Measurements from ENCODE around the gene PRM3. TPM values are rescaled to one million over a fixed set of nuclear protein-coding genes. Genes with fewer than 3 reads are reported as not detected.

PRM3 gene
- polyA plus RNA-seq, 1 donor from 2014 or later: not detected

DNA sequence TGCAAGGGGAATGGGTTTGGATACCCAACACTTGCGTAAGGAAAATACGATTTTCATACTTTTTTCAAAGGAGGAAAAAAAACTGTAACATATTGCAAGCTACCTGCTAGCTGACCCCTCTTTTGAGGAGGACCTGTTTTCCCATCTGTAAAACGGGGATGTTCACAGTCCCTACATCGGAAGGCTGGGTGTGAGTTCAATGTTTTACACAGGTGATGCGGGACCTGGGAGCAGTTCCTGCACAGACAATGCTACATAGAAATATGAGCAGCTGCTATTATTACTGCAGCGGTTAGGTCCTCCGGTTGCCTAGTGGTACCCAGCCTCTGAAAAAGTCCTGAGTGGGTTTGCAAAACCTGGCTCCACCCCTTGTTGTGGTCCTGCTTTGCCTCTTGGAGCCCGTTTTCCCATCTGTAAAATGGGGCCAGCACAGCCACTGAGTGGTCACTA is 20.9 kb downstream of the PRM3 start:
- H3K9ac ChIP-seq (ENCODE audit: low read length): no peak overlapping the region
- H3K4me2 ChIP-seq (ENCODE audit: low read length): no peak overlapping the region
- H4K20me1 ChIP-seq (ENCODE audit: insufficient read depth): no peaks in the 10 kb centered on the region

DNA sequence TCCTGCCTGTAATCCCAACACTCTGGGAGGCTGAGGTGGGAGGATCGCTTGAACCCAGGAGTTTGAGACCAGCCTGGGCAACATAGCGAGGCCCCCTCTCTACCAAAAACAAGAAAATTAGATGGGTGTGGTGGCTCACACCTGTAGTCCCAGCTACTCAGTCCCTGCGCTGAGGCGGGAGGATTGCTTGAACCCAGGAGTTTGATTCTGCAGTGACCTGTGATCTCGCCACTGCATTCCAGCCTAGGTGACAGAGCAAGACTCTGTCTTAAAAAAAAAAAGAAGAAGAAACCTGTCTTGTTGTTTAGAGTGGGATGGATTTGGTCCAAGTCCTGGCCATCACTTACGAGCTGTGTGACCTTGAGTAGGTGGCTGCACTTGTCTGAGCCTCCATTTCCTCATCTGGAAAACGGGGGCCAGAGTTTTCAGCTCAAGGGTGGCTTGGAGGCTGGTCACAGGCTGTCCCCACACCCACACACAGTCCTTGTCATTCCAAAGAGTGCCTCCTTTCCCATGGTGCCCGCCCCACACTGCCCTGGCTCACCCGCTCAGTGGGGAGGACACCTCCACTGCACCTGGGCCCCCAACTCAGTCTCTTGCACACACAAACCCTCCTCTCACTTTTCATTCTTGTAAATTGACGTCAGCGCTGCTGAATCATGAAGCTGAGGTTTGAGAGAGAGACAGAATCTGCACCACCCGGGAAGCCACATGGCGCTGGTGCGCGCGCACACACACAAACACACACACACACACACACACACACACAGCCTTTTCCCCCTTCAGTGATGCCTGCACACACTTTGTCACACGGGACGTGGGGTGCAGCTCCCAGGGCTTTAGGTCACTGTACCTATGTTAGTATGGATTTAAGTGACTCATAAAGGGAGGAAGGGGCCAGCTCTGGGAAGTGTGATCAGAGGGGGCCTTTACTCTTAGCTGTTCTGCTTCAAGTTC is 21.6 kb downstream of the PRM3 start:
- H3K27ac ChIP-seq (ENCODE audit: low read length): no peak overlapping the region
- TF ChIP-seq, protein P1, sequence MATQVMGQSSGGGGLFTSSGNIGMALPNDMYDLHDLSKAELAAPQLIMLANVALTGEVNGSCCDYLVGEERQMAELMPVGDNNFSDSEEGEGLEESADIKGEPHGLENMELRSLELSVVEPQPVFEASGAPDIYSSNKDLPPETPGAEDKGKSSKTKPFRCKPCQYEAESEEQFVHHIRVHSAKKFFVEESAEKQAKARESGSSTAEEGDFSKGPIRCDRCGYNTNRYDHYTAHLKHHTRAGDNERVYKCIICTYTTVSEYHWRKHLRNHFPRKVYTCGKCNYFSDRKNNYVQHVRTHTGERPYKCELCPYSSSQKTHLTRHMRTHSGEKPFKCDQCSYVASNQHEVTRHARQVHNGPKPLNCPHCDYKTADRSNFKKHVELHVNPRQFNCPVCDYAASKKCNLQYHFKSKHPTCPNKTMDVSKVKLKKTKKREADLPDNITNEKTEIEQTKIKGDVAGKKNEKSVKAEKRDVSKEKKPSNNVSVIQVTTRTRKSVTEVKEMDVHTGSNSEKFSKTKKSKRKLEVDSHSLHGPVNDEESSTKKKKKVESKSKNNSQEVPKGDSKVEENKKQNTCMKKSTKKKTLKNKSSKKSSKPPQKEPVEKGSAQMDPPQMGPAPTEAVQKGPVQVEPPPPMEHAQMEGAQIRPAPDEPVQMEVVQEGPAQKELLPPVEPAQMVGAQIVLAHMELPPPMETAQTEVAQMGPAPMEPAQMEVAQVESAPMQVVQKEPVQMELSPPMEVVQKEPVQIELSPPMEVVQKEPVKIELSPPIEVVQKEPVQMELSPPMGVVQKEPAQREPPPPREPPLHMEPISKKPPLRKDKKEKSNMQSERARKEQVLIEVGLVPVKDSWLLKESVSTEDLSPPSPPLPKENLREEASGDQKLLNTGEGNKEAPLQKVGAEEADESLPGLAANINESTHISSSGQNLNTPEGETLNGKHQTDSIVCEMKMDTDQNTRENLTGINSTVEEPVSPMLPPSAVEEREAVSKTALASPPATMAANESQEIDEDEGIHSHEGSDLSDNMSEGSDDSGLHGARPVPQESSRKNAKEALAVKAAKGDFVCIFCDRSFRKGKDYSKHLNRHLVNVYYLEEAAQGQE (IDR thresholded peaks at IDR 0.05; ENCODE audit: borderline replicate concordance): no peak
- TF ChIP-seq TAF1 (IDR thresholded peaks at IDR 0.05; ENCODE audit: low read depth) (no peak), MXI1 (conservative IDR thresholded peaks at IDR 0.05; ENCODE audit: poor library complexity, severe bottlenecking) (no peak), EZH2 (IDR thresholded peaks at IDR 0.05; ENCODE audit: borderline replicate concordance, insufficient read depth, low read length, poor library complexity, severe bottlenecking) (no peak), POLR2AphosphoS5 (IDR thresholded peaks at IDR 0.05) (no peak), EP300 (conservative IDR thresholded peaks at IDR 0.05; ENCODE audit: poor library complexity, severe bottlenecking) (no peak), SMC3 (conservative IDR thresholded peaks at IDR 0.05; ENCODE audit: poor library complexity) (no peak)
- TF ChIP-seq, protein P2, sequence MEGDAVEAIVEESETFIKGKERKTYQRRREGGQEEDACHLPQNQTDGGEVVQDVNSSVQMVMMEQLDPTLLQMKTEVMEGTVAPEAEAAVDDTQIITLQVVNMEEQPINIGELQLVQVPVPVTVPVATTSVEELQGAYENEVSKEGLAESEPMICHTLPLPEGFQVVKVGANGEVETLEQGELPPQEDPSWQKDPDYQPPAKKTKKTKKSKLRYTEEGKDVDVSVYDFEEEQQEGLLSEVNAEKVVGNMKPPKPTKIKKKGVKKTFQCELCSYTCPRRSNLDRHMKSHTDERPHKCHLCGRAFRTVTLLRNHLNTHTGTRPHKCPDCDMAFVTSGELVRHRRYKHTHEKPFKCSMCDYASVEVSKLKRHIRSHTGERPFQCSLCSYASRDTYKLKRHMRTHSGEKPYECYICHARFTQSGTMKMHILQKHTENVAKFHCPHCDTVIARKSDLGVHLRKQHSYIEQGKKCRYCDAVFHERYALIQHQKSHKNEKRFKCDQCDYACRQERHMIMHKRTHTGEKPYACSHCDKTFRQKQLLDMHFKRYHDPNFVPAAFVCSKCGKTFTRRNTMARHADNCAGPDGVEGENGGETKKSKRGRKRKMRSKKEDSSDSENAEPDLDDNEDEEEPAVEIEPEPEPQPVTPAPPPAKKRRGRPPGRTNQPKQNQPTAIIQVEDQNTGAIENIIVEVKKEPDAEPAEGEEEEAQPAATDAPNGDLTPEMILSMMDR (IDR thresholded peaks at IDR 0.05; ENCODE audit: poor library complexity, severe bottlenecking): no peak
- no peak overlapping the region for H3K4me3 ChIP-seq (ENCODE audit: low read length)
- no peaks in the 10 kb centered on the region for H4K20me1 ChIP-seq (ENCODE audit: insufficient read depth)
- no peak overlapping the region for H3K9ac ChIP-seq (ENCODE audit: low read length)
- no peaks in the 10 kb centered on the region for H3K9me2 ChIP-seq (ENCODE audit: insufficient read depth, low read length)
- H3K36me3 ChIP-seq (ENCODE audit: insufficient read depth, low read length): no peaks in the 10 kb centered on the region
- no peaks in the 10 kb centered on the region for H3K79me2 ChIP-seq (replicated peaks; ENCODE audit: insufficient read depth, low read length)
- no peak overlapping the region for H3K4me2 ChIP-seq (ENCODE audit: low read length)
- peaks cover 30% of the 10 kb centered on the region for H3K27me3 ChIP-seq (ENCODE audit: insufficient read depth, low read depth, low read length)
- no peaks in the 10 kb centered on the region for H3K9me3 ChIP-seq (ENCODE audit: low read length)
- no peaks in the 10 kb centered on the region for H3F3A ChIP-seq (ENCODE audit: insufficient read depth, low read length, poor library complexity, severe bottlenecking)
- H2AFZ ChIP-seq (ENCODE audit: low read depth, low read length): no peak overlapping the region

More for the DNA sequence above, 20.9 kb downstream of the PRM3 start:
- H3K9me3 ChIP-seq (ENCODE audit: low read length): no peaks in the 10 kb centered on the region
- no peaks in the 10 kb centered on the region for H3K36me3 ChIP-seq (ENCODE audit: insufficient read depth, low read length)
- no peak overlapping the region for H3K4me3 ChIP-seq (ENCODE audit: low read length)
- H3F3A ChIP-seq (ENCODE audit: insufficient read depth, low read length, poor library complexity, severe bottlenecking): no peaks in the 10 kb centered on the region
- no peak overlapping the region for H2AFZ ChIP-seq (ENCODE audit: low read depth, low read length)
- no peaks in the 10 kb centered on the region for H3K9me2 ChIP-seq (ENCODE audit: insufficient read depth, low read length)
- peaks cover 37% of the 10 kb centered on the region for H3K27me3 ChIP-seq (ENCODE audit: insufficient read depth, low read depth, low read length)
- TF ChIP-seq, protein P1 (IDR thresholded peaks at IDR 0.05; ENCODE audit: borderline replicate concordance): no peak
- TF ChIP-seq POLR2AphosphoS5 (IDR thresholded peaks at IDR 0.05) (no peak), SMC3 (conservative IDR thresholded peaks at IDR 0.05; ENCODE audit: poor library complexity) (no peak), EZH2 (IDR thresholded peaks at IDR 0.05; ENCODE audit: borderline replicate concordance, insufficient read depth, low read length, poor library complexity, severe bottlenecking) (no peak), EP300 (conservative IDR thresholded peaks at IDR 0.05; ENCODE audit: poor library complexity, severe bottlenecking) (no peak), TAF1 (IDR thresholded peaks at IDR 0.05; ENCODE audit: low read depth) (no peak), RAD21 (conservative IDR thresholded peaks at IDR 0.05) (no peak), MXI1 (conservative IDR thresholded peaks at IDR 0.05; ENCODE audit: poor library complexity, severe bottlenecking) (no peak)
- TF ChIP-seq, protein P2 (IDR thresholded peaks at IDR 0.05; ENCODE audit: poor library complexity, severe bottlenecking): no peak
- no peaks in the 10 kb centered on the region for H3K79me2 ChIP-seq (replicated peaks; ENCODE audit: insufficient read depth, low read length)
- no peak overlapping the region for H3K27ac ChIP-seq (ENCODE audit: low read length)
